ENCODE results near the gene RORB.

DNA sequence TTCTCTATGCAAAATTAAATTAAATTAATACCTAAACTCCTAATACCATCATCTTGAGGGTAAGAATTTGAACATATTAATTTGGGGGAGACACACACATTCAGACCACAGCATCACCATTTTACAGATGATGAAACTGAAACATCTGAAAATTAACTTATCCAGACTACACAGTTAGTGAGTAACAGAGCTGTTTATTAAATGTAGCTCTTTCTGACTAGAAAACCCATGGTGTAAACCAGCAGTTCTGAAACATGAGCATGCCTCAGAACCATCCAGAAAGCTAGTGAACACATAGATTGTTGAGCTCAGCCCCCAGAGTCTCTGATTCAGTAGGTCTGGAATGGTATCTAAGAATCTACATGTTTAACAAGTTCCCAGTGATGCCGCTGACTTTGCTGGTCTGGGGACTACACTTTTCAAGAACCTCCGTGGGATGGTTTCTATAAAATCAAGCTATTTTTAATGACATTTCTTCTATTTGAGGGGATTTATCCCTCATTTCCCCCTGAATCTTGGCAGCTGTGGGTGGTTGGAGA lies 113.5 kb downstream of the RORB start:
- TF ChIP-seq, protein P1, sequence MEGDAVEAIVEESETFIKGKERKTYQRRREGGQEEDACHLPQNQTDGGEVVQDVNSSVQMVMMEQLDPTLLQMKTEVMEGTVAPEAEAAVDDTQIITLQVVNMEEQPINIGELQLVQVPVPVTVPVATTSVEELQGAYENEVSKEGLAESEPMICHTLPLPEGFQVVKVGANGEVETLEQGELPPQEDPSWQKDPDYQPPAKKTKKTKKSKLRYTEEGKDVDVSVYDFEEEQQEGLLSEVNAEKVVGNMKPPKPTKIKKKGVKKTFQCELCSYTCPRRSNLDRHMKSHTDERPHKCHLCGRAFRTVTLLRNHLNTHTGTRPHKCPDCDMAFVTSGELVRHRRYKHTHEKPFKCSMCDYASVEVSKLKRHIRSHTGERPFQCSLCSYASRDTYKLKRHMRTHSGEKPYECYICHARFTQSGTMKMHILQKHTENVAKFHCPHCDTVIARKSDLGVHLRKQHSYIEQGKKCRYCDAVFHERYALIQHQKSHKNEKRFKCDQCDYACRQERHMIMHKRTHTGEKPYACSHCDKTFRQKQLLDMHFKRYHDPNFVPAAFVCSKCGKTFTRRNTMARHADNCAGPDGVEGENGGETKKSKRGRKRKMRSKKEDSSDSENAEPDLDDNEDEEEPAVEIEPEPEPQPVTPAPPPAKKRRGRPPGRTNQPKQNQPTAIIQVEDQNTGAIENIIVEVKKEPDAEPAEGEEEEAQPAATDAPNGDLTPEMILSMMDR (IDR thresholded peaks at IDR 0.05): no peak
- TF ChIP-seq POLR2AphosphoS5 (IDR thresholded peaks at IDR 0.05): no peak
- TF ChIP-seq POLR2A (IDR thresholded peaks at IDR 0.05; ENCODE audit: low read depth): no peak
- TF ChIP-seq EP300 (IDR thresholded peaks at IDR 0.05): no peak
